Fibroblast of the aortic adventitia (primary cell): ENCODE measurements around the gene COA1. TPM values are rescaled to one million over a fixed set of nuclear protein-coding genes. Genes with fewer than 3 reads are reported as not detected.
A peak's percentile ranks its signal among the peaks of the same experiment; 100 is the strongest.

Experiments used
- DNase-seq: peaks from one replicate; pipeline ENCODE4 v3.0.0-alpha.2; 2010; ENCODE audit warnings: low read depth
- H3K4me3 ChIP-seq: 2 replicates; pipeline ENCODE4 v1.5.1; 2011; ENCODE audit warnings: low read depth, mild to moderate bottlenecking, control low read depth, low read length, moderate library complexity
- total RNA-seq: library from RNA; depleted of rRNA; stranded (reverse); fragments of >200 nt; gene quantifications from 2 replicates; pipeline ENCODE4 v1.2.3, GENCODE V29; 2012; ENCODE audit warnings: low replicate concordance
- TF ChIP-seq, protein P1 (sequence below): IDR thresholded peaks from 2 replicates; pipeline ENCODE4 v1.5.1; 2011; ENCODE audit warnings: mild to moderate bottlenecking, low read length, control low read depth, inconsistent platforms; ENCODE audit not compliant: insufficient read depth

Gene COA1
- total RNA-seq, 1 donor: 71.4 TPM

DNA sequence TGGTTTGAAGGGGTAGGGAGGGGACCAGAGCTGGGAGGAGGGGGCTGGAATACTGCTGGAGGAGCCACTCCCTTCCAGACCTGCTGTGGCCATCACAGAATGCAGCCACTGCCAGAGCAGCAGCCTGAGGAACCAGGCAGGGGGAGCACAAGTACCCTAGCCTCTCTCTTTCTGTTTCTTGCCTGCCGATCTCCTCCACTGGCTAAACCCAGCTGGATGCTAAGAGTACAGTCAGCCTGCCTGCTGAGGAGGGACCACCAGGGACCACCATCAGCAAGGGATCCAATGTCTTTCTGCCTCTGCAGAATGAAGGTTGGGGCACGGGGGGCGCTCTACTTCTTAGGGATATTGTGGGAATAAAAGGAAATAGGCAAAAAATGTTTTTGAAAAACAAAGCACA is 33.9 kb upstream of the COA1 start:
- TF ChIP-seq, protein P1, sequence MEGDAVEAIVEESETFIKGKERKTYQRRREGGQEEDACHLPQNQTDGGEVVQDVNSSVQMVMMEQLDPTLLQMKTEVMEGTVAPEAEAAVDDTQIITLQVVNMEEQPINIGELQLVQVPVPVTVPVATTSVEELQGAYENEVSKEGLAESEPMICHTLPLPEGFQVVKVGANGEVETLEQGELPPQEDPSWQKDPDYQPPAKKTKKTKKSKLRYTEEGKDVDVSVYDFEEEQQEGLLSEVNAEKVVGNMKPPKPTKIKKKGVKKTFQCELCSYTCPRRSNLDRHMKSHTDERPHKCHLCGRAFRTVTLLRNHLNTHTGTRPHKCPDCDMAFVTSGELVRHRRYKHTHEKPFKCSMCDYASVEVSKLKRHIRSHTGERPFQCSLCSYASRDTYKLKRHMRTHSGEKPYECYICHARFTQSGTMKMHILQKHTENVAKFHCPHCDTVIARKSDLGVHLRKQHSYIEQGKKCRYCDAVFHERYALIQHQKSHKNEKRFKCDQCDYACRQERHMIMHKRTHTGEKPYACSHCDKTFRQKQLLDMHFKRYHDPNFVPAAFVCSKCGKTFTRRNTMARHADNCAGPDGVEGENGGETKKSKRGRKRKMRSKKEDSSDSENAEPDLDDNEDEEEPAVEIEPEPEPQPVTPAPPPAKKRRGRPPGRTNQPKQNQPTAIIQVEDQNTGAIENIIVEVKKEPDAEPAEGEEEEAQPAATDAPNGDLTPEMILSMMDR: no peak
- no peak overlapping the region for H3K4me3 ChIP-seq
- no peak for DNase-seq

DNA sequence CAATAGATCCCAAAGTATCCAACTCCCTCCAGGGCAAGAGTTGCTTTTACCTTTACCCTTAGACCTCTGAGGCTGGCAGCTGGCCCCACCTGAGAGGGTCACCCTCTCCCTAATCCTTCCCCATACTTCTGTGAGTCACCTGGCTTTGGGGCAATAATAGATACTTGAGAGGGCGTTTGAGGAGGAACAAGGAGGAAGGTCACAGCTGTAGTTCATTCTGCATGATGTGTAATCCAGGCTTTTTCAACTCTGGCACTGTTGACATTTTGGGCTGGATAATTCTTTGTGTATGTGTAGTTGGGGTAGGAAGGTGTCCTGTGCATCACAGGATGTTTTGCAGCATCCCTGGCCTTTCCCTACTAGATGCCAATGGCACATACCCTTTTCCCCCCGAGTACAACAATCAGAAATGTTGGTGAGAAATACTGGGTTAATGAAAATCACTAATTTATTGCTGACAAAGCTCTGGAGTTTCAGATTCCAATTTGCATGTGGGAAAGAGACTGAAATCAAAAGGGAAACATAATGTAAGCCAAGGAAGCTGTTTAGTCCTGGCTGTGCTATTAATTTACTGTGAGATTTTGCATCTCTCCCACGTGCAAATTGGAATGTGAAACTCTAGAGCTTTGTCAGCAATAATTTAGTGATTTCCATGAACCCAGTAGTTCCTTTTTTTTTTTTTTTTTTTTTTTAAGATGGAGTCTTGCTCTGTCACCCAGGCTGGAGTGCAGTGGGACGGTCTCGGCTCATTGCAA is 32.8 kb upstream of the COA1 start:
- H3K4me3 ChIP-seq: no peak overlapping the region
- no peak for DNase-seq
- TF ChIP-seq, protein P1: no peak

DNA sequence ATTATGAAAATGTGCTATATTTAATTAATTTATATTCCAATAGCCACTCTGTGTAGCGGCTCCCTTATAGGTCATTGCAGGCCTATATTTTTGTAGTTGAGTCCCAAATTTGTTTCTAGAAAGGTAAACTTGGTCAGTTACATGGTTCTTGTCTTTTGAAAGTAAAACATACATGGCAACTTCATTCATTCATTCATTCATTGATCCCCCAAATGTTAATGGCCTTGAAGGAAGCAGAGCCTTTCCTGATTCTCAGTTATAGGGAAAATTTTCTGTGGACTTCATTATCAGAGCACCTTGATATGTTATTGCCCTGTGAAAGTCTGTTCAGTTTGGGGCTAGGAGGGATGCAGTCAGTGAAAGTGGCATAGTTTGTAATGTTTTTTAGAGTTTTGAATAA is 32.1 kb upstream of the COA1 start:
- TF ChIP-seq, protein P1: no peak

DNA sequence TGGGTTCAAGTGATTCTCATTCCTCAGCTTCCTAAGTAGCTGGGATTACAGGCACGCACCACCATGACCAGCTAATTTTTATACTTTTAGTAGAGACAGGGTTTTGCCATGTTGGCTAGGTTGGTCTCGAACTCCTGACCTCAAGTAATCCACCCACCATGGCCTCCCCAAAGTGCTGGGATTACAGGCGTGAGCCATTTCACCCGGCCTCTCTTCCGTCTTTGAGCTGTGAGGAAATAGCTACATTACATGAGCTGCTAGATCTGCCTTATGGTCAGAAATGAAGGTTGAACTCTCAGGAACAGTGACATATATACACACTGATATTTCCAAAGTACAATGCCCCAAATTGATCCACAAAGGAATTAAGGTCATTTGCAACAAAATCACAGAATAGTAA is 31.5 kb upstream of the COA1 start:
- no peak for DNase-seq
- TF ChIP-seq, protein P1: no peak
- no peak overlapping the region for H3K4me3 ChIP-seq

More for the DNA sequence above, 32.1 kb upstream of the COA1 start:
- no peak overlapping the region for H3K4me3 ChIP-seq
- DNase-seq: no peak

DNA sequence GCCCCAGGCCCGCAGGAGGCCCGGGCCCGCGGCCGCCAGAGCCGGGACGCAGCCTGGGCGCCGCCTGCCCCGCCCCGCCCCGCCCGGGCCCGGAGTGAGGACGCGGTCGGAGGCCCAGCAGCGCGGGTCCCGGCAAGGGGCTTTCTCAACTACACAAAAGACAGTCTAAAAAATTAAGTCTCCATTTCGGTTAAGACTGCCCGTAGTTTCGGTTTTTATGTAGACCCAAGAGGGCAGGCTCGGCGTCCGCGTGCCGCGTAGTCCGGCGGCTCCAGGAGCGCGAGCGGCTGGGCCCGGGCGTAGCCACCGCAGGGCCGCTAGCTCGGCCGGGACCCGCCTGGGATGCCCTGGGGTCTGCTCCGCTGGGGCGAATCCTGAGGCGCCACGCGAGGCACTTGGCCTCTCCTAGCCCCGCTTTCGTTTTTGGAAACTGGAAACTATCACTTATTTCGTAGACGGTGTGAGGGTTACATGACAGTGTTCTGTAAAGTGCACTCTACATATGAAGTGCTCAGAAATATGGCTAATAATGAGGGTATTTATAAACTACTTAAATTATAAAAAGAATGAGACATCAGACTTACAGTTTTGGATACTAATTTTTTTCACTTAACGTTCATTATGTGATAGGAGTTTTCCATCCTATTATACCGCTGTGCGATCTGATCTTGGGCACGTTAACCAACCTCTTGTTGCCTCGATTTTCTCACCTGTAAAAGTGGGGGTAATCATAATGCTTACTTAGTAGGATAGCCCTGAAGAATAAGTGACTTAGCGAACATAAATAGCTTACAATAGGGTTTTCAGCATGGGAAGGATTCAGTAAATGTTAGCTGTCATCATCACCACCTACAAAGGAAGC is 29.7 kb upstream of the COA1 start:
- DNase-seq: peak; percentile 40

DNA sequence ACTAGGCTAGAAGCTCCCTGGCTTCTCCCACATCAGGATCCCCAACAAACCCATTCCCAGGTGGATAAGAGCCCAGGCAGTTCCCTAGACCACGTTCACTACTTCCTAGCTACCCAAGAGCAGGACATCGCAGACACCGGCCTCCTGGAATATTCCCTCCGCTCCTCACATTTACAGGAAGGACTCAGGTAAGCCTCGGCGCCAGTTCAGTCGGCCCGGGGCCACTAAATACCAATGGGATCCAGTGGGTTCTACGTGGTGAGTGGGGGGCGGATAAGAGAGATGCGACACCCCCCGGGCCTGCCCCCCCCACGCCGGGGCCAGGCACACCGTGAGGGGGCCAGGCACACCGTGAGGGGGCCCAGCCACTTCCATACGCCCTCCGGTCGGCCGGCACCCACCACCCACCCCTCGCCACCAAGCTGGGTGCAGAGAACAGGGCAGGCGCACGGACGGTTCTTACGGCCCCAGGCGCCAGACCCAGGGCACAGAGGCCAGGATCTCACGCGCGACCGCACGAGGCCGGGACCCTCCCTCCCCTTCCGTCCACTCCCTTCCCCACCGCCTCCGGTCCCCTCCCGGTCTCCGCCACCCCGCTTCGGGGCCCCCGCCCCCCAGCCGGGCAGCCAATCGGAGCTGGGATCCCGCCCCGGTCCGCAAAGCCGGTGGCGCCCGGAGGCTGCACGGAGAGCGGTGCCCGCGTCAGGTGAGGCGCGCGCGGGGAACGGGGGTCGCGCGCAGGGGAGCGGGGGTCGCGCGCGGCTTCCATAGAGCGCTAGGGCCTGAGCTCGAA is 28.9 kb upstream of the COA1 start, which contains the start of gene BLVRA:
Gene BLVRA (plus strand): TSS at position 652 of the 793 bp plus-strand sequence. CDS start 12,479 bp downstream, outside the sequence.
- peak within 1 kb of the TSS; percentile 77 for H3K4me3 ChIP-seq
- DNase-seq: peak; percentile 29
- TF ChIP-seq, protein P1: no peak

More for the DNA sequence above, 29.7 kb upstream of the COA1 start:
- TF ChIP-seq, protein P1: no peak
- H3K4me3 ChIP-seq: peak overlapping the region; percentile 77
